NCI-H345 (cell line): ENCODE data around the gene NSD1.
"Not testable (repeated sequence)": the region's sequence is repeated elsewhere in the genome, so short reads cannot be mapped to it uniquely, and the experiment has no call there.

Experiments
- DNase-seq: peaks from one replicate; lab custom pipeline; 2025; lab: John Stamatoyannopoulos, UW

The NSD1 gene

DNA sequence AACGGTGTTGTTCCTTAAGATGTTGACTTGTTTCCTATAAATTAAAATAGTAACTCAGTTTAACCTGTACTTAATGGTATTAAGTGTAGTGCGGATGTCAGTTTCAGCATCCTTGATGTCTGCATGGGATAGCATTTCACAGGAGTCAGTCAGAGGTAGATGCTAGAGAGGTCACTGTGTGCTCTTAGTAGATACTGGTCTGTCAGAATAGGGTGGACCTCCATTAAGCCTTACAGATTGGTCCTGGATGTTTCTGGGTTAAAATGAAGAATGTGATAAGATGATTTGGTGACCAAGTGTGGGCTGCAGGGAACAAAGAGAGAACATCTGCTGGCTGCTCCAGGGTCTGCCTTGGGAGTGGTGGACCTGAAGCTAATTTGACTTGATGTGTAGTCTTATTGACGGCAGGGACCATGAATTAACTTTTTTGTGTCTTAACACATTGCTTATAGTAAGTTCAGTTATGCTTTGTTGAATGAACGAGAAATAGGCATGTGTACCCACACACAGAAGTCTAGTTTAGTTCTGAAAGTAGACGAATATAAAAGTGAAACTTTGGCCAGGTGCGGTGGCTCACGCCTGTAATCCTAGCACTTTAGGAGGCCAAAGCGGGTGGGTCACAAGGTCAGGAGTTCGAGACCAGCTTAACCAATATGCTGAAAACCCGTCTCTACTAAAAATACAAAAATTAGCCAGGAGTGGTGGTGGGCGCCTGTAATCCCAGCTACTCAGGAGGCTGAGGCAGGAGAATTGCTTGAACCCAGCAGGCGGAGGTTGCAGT, 157.4 kb downstream of the NSD1 start:
- DNase-seq: no peak

DNA sequence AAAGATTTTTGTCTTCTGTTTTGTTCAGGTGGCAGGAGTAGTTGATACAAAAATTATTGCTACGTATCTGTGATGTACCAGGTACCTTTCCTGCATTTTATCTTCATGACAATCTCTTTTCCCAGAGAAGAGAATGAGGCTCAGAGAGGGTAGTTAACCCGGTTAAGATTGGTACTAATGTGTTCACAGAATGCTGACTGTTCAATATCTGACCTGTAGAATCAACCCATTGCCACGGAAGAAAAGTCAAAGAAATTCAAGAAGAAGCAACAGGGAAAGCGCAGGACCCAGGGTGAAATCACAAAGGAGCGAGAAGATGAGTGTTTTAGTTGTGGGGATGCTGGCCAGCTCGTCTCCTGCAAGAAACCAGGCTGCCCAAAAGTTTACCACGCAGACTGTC, 158.2 kb downstream of the NSD1 start:
- DNase-seq: no peak

DNA sequence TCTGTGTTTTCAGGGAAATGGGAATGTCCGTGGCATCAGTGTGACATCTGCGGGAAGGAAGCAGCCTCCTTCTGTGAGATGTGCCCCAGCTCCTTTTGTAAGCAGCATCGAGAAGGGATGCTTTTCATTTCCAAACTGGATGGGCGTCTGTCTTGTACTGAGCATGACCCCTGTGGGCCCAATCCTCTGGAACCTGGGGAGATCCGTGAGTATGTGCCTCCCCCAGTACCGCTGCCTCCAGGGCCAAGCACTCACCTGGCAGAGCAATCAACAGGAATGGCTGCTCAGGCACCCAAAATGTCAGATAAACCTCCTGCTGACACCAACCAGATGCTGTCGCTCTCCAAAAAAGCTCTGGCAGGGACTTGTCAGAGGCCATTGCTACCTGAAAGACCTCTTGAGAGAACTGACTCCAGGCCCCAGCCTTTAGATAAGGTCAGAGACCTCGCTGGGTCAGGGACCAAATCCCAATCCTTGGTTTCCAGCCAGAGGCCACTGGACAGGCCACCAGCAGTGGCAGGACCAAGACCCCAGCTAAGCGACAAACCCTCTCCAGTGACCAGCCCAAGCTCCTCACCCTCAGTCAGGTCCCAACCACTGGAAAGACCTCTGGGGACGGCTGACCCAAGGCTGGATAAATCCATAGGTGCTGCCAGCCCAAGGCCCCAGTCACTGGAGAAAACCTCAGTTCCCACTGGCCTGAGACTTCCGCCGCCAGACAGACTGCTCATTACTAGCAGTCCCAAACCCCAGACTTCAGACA, 160.4 kb downstream of the NSD1 start:
- no peak for DNase-seq

DNA sequence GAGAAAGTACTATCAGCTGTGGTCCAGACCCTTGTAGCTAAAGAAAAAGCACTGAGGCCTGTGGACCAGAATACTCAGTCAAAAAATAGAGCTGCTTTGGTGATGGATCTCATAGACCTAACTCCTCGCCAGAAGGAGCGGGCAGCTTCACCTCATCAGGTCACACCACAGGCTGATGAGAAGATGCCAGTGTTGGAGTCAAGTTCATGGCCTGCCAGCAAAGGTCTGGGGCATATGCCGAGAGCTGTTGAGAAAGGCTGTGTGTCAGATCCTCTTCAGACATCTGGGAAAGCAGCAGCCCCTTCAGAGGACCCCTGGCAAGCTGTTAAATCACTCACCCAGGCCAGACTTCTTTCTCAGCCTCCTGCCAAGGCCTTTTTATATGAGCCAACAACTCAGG, 161.1 kb downstream of the NSD1 start:
- no peak for DNase-seq

DNA sequence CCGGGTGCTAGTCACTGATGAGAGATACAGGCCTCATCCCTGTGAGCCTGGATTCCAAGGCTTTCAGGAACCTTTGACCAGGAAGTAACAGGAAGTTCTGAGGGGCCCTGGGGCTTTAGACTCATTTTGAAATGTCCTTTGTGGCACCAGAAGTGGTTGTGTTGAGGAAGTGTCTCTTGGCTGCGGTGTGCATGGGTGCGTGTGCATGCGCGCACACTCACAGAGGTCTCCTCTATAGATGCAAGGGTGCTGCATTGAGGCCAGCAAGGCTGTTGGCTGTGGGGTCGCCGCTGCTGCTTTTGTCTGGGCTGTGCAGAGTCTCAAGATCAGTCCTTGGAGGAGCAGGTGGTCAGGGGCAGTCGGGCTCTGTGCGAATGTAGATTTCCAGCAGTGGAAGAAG, 162.4 kb downstream of the NSD1 start:
- no peak for DNase-seq

DNA sequence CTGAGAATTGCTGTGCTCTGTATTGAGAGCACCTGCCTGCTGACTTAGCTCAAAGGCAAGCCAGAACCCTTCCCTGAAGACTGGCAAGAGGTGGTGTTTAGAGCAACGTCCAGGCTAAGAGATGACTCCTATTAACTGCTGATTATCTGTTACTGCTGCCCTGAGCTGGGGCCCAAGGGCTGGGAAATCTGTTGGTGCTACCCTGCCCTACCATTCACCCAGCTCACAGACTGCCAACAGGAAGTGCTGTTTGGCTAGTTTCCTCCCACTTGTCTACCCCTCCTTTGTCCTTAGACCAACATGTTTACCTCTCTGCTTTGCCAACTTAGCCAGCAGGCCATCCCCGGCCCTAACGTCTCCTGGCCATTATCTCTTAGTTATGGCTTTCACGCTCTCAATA, 163.0 kb downstream of the NSD1 start:
- DNase-seq: no peak

DNA sequence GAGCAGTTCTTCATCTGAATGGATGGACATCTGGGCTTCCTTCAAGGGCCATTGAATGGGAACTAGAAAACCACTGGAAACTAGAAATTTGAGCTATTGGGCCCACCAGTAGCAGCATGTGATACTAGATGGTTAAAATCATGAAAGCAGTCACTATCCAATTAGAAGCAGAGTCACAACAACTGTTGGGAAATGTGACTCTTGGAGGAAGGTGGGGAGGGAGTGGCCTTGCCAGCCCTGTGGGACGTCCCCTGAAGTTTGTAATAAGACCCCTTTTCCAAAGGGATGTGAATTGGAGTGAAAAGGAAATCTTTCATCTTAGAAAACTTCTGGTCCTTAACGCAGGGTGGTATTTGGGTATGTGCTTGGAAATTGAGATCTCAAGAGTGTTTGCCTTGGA, 164.3 kb downstream of the NSD1 start:
- no peak for DNase-seq

DNA sequence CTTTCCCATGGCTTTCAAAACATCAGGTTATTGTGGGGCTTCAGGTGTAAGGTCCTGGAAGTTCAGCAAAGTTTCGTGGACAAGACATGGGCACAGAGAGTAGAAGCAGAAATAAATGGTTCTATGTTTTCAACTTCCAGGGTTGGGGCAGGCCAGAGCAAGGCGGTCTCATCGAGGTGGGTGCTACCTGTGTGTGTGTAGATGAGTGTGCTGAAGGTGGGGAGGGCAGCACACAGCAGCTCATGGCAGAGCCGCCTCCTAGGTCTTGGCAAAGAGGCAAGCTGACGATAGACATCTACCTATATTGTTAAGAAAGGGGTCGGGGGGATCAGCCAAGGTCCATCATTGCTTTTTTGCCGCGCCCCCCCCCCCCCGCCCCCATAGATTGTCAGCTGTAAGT, 166.1 kb downstream of the NSD1 start:
- DNase-seq: no peak

DNA sequence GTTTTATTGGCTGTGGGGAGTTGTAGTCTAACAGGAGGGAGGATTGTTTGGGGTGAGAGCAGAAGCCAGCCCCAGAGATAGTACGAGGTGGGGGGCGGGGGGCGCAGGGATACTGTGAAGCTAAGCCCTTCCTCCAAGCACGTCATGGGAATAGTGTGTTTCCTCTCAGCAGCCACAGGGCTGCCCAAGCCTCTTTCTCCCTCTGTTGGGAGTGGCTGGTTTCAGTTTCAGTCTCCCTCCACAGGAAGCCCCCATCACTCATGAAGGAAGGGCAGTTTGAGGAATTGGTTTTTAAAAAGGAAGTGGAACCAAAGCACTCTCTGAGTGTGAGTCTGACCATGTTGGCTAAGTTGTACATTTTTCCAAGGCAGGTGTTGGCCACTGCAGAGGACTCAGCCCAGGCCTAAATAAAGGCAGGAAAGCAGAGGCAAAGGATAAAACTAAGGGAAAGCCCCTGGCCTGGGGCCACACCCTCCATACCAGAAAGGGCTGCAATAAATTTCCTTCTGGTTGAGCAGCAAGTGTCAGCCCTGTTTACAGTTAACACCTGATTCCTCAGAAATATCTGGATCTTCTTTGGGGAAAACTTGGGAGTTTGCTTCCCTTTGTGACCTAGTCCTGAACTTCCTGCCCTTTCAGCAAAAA, 166.8 kb downstream of the NSD1 start:
- no peak for DNase-seq

DNA sequence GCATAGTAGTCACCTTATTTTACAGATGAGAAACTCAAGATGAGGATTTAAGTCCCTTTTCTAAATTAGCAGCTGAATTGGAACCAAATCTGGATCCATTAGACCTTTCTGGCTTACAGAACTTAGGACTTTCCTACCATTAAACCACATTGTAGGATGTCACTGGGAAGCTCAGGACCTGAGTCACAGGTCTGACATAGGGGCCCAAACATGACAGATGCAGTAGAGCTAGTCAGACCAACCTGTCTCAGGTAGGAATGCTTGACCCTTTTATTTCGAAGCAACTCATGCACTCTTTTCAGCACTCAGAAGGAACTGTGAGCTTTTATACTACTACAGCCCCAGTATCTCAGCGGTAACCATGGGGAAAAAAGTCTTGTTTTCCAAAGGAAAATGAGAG, 167.4 kb downstream of the NSD1 start:
- DNase-seq: no peak

DNA sequence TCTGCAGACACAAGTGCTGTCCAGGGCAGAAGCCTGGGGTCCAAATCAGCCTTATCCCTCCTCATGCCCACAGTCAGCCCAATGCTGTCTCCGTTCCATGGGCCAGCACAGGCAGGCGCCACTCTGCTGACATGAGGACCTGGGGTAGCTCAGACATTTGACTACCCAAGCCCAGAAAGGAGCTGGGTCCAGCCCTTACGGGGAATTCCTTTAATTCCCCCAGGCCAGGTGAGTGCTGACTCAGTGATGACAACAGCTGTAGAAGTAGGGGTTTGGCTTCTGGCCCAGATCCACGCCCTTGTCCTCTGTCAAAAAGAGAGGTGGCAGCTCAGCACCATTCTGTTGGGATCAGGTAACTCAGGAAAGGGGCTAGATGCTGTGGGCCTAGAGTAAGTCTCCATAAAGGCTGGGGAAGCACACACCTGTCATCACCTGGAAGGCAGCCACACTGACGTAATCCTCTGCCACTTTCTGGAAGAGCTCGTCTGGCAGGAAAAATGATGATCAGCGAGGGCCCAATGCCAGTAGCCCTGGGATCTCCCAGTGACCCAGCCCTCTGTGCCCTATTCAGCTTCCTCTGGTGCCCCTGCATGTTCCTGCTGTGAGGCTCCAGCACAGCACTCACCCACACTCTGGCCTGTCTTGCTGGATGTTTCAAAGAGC, 168.1 kb downstream of the NSD1 start:
- DNase-seq: peak; percentile 96

DNA sequence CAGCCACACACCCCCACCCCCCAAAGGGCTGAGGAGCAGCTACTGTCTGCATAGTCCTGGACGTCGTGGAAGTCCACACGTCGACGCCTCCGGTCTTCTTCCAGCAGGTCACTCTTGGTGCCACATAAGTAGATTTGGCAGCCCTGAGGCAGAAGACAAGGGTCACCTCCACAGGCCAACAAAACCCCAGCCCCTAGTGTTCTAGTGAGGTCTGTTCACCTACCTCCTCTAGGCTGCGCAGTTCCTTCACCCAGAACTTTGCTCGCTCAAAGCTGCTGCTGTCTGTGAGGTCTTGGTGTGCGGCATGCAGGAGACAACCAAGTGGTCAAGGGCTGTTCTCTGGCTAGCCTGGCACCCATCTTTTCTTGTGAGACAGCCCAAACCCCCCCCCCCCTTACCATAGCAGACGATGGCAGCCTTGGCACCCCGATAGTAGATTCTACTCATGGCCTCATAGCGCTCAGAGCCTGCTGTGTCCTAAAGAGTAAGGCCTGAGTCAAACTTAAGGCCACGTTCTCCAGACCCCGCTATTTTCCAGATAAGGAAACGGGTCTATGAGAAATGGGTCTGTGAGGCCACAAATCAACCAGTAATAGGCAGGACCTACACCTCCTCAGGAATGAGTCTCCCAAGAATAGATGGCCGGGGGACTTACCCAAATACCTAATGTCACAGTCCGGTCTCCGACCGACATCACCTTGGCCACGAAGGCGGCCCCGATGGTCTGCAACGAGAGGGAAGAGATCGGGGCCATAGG, 169.0 kb downstream of the NSD1 start:
- DNase-seq: no peak

DNA sequence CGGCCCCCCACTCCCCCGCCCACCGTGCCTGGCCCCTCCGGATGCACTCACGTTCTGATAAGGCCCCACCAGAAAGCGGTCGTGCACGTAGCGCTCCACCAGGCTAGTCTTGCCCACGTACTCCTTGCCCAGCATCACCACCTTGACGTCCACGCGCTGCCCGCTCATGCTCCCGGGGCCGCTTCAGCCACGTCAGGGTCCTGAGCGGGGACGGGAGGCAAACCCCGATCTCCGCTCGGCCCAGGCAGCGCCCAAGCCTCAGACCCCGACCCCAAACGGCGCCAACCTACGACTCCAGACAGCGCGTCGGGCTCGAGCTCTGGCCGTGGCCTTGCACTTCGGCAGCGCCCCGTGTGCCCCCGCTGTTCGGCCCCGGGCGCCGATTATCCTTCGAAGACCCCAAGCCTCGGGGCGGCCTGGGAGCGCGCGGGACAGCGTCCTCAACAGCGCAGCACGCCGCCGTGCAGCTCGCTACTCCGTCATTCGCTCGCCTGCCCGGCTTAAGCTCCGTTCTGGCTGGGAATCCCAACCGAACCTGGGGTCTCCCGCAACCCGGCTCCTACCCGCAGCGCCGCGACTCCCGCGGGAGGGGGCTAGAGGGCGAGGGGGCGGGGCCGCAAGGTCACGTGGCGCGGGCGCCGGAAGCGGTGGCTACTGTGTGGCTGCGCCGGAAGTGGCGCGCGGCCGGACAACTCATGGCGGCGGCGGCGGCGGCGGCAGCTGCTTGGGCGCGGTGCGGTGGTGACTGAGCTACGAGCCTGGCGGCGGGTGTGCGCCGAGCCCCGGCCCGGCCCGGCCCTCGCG, 169.8 kb downstream of the NSD1 start, which contains the start of the genes PRELID1 and RAB24:
Gene PRELID1 (plus strand): TSS at position 679 of the 804 bp plus-strand sequence. CDS start 187 bp downstream, outside the sequence.
Gene RAB24 (minus strand): TSS at position 599 of the 804 bp plus-strand sequence. CDS start 431 bp downstream, at position 168.
- peak; percentile 92 for DNase-seq

DNA sequence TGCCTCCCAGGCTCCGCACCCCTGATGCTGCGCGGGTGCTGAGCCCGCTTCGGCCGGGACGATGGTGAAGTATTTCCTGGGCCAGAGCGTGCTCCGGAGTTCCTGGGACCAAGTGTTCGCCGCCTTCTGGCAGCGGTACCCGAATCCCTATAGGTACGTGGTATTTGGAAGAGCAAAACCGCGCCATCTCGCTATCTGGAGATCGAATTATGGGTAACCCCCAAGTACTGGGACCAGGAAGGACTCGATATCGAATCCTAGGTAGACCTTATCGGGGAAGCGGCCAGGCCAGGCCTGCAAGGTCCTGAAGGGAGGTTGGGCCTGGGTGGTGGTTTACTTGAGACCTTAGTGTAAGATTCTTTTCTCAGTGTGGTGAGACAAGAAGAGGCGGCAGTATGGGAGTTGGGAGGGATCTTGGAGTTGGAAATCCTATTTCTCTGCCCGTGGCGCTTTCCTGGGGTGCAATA, 170.4 kb downstream of the NSD1 start:
- no peak for DNase-seq

DNA sequence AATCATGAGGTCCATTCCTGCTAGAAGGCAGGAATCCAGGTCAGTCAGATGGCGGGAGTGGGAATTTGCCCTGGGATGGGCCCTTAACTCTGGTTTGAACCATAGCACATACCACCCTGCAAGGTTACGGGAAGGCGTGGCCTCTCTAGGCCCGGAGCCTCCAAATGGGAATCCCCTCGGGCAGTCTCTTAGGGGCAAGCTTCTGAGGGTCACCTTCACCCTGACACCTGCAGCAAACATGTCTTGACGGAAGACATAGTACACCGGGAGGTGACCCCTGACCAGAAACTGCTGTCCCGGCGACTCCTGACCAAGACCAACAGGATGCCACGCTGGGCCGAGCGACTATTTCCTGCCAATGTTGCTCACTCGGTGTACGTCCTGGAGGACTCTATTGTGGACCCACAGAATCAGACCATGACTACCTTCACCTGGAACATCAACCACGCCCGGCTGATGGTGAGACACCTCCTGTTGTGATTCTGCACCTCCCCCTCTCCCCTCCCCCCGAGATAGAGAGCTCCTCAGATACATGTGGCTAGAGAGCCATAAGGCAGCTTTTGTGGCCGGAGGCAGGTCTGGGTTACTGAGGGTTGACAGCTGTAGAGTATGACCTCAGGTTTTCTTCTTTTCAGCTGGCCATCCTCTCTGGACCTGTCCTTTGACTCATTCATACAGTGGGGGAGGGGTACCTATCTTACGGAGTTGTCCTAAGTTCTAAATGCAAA, 171.0 kb downstream of the NSD1 start:
- DNase-seq: peak; percentile 14

DNA sequence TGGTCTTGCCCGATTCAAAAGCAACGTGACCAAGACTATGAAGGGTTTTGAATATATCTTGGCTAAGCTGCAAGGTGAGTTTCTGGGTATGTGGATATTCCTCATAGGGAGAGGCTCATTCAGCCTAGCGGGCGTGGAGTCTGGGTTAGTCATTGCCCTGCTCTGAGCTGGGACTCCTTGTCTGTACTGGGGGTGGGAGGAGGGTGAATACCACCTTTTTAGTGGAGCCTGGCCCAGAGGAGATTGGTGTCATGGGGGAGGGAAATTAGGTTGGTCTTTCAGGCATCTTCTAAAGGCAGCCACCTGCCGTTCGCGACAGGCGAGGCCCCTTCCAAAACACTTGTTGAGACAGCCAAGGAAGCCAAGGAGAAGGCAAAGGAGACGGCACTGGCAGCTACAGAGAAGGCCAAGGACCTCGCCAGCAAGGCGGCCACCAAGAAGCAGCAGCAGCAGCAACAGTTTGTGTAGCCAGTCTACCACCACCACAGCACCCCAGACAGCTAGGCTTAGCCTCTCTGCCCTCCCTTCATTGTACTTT, 172.6 kb downstream of the NSD1 start:
- not testable (repeated sequence) for DNase-seq

DNA sequence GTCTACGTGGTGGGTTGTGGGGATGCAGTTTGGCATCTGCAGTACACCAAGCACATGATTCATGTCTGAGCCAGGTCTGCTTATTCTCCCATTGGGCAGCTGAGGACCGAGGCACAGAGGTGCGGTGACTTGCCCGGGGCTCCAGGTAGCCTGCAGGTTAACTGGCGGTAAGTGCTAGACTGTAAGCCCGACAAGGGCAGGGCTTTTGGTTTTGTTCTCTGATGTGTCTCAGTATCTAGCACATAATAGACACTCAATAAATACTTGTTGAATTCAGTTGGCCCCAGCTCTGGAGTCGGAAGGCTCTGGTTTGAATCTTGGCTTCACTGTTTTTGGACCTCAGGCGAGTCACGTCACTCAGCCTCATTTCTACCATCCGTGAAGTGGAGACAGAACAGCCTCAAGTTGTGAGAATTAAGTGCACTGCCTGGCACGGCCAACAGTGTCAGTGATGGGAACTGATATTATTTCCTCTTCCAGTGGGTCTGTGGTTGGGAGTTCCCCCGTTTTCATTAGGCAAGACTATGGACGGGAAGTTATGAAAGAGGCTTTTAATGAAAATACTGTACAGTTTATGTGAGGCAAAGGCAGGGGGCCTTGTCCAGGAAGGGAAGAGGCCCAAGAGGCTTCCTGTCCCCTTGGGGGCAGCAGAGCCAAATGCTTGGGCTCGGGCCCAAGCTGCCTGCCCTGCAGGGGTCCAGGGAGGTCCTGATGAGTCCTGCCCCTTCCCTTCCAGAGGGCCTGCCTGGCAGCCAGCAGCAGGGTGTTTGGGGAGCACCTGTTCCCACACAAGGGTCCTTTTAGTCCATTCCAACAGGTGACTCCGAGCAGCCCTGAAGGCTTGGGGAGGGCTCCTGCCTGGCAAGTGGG, 173.3 kb downstream of the NSD1 start:
- DNase-seq: no peak

DNA sequence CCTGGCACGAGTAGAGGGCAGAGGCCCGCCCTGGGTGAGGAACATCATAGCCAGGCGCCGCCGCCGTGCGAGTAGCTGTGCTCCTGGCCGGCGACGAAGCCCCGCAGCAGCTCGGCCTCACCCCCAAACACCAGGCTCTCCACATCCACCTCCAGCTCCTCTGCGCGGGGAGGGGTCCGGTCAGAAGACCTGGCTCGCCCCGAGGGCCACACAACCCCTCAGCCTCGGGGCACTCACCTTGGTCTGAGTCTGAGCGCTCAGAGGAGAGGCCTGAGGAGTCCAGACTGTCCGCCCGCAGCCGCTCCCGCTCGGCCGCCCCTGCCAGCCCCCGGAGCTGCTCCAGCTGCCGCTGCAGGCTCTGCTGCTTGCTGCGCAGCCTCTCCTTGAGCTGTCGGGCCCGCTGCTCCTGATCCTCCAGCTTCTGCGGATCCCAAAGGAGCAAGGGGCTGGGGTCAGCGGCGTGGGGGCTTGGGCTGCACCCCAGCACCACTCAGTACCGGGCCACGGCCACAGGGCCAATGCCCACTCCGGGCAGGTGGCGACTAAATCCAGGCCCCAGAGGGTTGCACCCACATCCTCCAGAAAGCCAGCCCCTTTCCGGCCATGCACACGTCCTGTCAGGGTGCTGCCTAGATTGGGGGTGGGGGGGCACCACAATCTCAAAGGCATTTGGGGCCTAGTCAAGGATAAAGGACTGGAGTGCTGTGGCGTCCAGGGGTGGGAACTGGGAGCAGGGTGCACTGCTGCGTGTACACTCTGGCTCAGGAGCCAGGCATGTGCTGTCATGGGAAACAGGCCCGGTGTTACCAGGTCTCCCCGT, 174.2 kb downstream of the NSD1 start:
- no peak for DNase-seq
